GM21423 (cell line): Measurements from ENCODE around the gene DSCAML1.

Experiments used
- ATAC-seq: cut with Tn5 transposase; IDR thresholded peaks from one replicate; pipeline ENCODE4 v1.9.1; 2021; ENCODE audit warnings: mild to moderate bottlenecking, moderate library complexity; ENCODE audit not compliant: unreplicated experiment

The DSCAML1 gene, protein sequence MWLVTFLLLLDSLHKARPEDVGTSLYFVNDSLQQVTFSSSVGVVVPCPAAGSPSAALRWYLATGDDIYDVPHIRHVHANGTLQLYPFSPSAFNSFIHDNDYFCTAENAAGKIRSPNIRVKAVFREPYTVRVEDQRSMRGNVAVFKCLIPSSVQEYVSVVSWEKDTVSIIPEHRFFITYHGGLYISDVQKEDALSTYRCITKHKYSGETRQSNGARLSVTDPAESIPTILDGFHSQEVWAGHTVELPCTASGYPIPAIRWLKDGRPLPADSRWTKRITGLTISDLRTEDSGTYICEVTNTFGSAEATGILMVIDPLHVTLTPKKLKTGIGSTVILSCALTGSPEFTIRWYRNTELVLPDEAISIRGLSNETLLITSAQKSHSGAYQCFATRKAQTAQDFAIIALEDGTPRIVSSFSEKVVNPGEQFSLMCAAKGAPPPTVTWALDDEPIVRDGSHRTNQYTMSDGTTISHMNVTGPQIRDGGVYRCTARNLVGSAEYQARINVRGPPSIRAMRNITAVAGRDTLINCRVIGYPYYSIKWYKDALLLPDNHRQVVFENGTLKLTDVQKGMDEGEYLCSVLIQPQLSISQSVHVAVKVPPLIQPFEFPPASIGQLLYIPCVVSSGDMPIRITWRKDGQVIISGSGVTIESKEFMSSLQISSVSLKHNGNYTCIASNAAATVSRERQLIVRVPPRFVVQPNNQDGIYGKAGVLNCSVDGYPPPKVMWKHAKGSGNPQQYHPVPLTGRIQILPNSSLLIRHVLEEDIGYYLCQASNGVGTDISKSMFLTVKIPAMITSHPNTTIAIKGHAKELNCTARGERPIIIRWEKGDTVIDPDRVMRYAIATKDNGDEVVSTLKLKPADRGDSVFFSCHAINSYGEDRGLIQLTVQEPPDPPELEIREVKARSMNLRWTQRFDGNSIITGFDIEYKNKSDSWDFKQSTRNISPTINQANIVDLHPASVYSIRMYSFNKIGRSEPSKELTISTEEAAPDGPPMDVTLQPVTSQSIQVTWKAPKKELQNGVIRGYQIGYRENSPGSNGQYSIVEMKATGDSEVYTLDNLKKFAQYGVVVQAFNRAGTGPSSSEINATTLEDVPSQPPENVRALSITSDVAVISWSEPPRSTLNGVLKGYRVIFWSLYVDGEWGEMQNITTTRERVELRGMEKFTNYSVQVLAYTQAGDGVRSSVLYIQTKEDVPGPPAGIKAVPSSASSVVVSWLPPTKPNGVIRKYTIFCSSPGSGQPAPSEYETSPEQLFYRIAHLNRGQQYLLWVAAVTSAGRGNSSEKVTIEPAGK (N-terminal part only)

GRCh38 chr11:117796872-117797529 lies at the start of gene DSCAML1:
Gene DSCAML1 (minus strand): TSS chr11:117797216. CDS start chr11:117797079, 137 bp downstream.
- no peak for ATAC-seq

GRCh38 chr11:117843666-117844484 lies 46.9 kb upstream of the DSCAML1 start:
- no peak for ATAC-seq

DNA sequence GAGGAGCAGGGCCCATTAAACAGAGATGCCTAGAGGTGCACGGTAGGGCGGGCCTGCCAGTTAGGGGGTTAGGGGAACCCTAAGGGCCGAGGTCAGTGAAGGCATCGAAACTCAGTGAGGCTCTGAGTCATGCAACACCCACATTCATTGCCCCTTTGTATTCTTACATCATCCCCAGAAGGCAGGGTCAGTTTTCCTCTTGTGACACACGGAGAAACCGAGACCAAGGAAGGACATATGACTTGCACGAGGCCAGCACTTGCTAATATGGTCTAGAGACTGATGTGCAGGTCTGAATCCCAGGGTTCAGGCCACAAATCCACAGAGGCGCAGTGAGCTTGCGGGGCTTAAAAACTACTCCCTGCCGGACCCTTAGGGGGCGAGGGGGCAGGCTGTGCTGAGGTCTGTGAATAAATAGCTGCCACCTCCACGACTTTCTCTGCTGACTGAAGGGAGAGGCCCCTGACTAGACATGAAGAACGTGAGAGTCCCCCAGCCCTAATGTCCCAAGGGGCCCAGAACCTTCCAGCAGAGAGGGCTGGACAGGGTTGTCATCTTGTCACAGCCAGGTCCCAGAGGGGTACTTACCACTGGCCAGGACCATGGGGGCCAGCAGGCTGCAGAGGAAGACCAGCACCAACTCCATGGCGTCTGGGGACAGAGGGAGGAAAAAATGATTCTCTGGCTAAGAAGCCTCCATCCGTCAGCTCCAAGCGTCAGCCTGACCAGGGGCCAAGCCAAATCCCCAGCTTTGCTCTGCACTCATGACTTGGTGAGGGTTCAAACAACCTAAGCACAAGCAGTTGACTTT lies 45.3 kb upstream of the DSCAML1 start:
- ATAC-seq: no peak

DNA sequence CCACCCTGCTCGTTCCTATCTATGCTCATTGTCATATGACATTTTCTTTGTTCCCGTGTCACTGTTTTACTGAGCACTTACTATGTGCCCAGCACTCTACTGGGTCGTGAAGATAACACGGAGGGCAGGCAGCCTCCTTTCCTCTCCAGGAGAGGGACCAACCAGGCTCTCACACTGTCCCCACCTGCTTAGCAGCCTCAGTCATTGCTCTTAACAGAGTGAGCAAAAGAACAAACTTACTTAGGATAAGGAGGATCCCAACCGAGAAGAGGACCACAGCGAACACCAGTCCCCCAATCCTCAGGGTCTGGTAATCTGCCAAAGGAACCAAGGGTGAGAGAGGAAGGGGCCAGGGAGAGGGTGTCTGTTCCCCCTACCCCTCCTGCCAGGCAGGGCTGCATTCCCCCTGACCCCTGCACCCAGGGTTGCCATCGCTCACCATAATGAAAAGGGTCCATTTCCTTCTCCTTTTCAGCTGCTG lies 44.6 kb upstream of the DSCAML1 start:
- no peak for ATAC-seq

- no peak for ATAC-seq
These were observed 44.0 kb upstream of the DSCAML1 start for GRCh38 chr11:117840881-117841550.

- ATAC-seq: no peak
These were observed 43.2 kb upstream of the DSCAML1 start for GRCh38 chr11:117839936-117840813.

DNA sequence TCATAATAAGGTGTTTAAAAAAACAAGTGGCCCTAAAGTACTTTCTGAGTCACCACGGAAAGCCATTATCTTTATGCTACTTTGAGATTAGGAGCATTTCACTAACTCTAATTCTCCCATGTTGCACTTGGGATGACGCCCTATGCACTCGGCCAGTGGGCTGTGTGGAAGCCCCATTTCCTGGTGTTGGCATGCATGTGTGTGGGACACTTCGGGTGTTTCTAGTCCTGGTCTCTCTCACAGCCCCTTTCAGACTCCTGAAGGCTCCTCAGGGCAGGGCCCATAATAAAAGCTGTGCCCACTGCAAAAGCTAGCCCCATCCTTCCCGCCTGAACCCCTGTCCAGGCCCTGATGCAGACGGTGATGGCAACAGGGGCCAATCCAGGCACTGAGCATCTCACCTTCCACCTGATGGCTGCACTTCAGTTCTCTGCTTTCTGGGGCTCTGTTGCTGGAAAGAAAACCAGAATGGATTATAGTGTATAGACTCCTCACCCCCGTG lies 42.4 kb upstream of the DSCAML1 start:
- no peak for ATAC-seq

- no peak for ATAC-seq
These were observed 41.9 kb upstream of the DSCAML1 start for GRCh38 chr11:117838901-117839300.

DNA sequence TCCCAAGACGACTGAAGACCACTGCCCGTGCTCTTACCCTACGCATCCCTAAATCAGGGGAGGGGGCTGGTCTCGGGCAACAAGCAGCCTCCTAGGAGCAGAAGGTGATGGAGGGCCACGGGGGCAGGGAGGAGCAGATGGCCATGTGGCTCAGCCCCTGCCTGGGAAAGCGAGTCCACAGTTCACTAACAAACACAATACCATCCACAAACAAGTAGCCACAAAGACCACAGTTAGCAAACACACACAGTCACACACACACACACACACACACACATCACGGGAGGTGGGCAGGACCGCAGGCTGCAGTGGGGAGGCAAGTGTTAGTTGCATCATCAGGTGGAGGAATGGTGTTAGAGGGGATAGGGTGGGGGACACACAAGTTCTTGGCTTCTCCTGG lies 40.8 kb upstream of the DSCAML1 start:
- no peak for ATAC-seq

DNA sequence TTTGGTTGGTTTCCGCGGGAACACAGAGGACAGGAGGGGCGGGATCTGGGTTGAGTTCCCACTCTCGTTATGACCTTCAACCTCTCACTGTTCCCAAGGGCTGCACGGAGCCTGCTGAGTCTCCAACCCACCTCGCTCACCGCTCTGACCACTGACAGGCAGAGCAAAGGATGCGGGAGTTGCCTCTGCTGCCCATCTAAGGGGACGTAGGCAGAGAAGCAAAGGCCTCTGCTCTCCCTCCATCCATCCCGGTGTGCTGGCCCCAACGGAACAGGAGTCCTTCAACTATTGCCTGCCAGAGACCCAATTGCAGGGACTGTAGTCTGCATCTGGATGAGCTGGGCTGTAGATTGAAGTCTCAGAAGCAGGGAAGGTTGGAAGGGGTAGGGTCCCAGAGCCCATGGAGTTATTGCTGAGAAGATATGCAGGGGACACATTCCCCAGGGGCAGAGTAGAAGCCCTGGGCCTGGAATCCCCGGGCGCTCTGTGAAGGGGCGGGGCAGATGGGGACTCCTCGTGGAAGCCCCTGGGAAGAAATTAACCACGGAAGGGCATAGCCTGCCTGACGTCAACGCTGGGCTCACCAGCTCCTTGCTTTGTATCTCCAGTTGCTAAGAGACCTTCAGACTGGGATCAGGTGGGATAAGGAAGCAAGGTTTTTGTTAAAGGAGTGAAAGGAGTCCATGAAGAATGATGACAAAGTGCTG lies 40.2 kb upstream of the DSCAML1 start:
- ATAC-seq: no peak

GRCh38 chr11:117836077-117836960 lies 39.3 kb upstream of the DSCAML1 start:
- no peak for ATAC-seq

- no peak for ATAC-seq
These were observed 38.6 kb upstream of the DSCAML1 start for GRCh38 chr11:117835576-117835975.

DNA sequence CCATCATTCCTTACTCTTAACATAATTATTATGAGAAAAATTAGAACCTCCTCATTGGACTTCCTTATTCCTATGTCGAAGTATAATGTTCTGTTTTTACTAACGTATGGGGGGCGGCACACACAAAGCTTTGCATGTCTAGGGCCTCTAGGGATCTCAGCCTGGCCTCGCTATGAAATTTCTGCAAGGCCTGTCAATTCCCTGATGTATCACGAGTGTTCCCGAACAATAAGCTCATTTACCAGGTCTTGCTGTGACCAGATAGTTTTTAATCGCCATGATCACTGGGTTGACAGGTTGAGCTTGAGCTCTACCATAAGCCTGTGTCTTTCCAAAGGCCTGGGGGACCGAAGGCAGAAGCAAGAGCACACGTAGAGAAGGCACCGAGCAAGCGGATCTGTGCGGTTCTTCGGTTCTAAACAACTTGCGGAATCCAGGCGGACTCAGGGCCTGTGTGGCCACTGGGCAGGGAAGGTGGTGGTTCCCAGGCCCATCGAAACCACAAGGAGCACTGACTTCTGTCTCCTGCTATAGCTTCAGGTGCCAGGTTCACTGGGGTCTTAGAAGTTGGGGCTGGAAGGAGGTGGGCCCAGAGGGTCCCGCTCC lies 37.9 kb upstream of the DSCAML1 start:
- no peak for ATAC-seq

- no peak for ATAC-seq
These were observed 37.2 kb upstream of the DSCAML1 start for GRCh38 chr11:117834068-117834810.
